ENCODE results near the gene ANO8. TPM values are rescaled to one million over a fixed set of nuclear protein-coding genes. Genes with fewer than 3 reads are reported as not detected.

ANO8 gene
- total and polyA plus RNA-seq, 2 of the 8 experiments (the other 6 are each of a cell fraction or from before 2014, with no cell fraction given) = 9.5 to 20.7 TPM

DNA sequence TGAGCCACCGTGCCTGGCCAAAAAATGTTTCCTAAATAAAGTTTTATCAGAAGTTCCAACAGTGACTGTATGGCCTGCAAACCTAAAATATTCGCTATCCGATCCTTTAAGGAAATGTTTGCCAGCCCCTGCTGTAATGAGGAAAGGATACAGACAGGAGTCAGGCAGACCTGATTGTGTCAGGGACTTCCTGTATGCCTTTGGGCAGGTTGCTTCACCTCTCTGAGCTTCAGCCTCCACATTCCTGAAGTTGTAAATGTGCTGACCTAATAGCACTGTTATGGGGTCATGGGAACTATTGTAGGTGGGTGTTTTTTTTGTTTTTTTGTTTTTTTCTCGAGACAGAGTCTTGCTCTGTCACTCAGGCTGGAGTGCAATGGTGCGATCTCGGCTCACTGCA lies 37.7 kb downstream of the ANO8 start:
- no peaks in the 10 kb centered on the region for H3K27me3 ChIP-seq (replicated peaks in 1 of 4; ENCODE audit: control insufficient read depth in 3 of 4, extremely low read depth in 1 of 4, insufficient read depth in 3 of 4, low read length in 3 of 4)
- peaks cover 1 to 15% of the 10 kb centered on the region in 2 experiments for H4K20me1 ChIP-seq (replicated peaks in 1 of 2; ENCODE audit: control insufficient read depth in 1 of 2, insufficient read depth in 2 of 2, low read length in 2 of 2)
- no peak for FAIRE-seq
- no peak overlapping the region for H2BK20ac ChIP-seq (ENCODE audit: low read length)
- DNase-seq (ENCODE audit: low read depth in 1 of 2, low spot score in 2 of 2) = no peak
- H2BK12ac ChIP-seq (ENCODE audit: low read depth, low read length) = no peak overlapping the region
- H3K36me3 ChIP-seq (ENCODE audit: control insufficient read depth in 2 of 4, insufficient read depth in 4 of 4, low read length in 3 of 4) = peaks cover 0 to 19% (median 8%) of the 10 kb centered on the region in 4 experiments; a peak in 5 of 8 replicates
- no peak overlapping the region for H2BK15ac ChIP-seq (ENCODE audit: low read length)
- no peak overlapping the region for H4K8ac ChIP-seq (ENCODE audit: extremely low read depth, insufficient read depth, low read length)
- no peak overlapping the region for H4K5ac ChIP-seq (ENCODE audit: insufficient read length, low read depth, low read length)
- H3K9me3 ChIP-seq (ENCODE audit: insufficient read depth in 2 of 2, low read depth in 1 of 2, low read length in 1 of 2) = peaks cover 0 to 3% of the 10 kb centered on the region in 2 experiments; a peak in 1 of 4 replicates
- WGBS, 2 experiments (ENCODE audit: extremely low coverage in 1 of 2, insufficient coverage in 1 of 2, insufficient read length in 1 of 2, insufficient replicate concordance in 2 of 2, low coverage in 1 of 2, low lambda C conversion rate in 2 of 2, missing lambda C conversion rate in 1 of 2) = 92% methylated on average over 6 of the region's 6 CpGs; no CpG with 5 or more reads in 1 of the 2 experiments
- H3K4me2 ChIP-seq (ENCODE audit: insufficient read depth in 1 of 2, low read depth in 2 of 2, low read length in 2 of 2) = no peak overlapping the region
- H3K18ac ChIP-seq (ENCODE audit: extremely low read depth, low read length) = no peak overlapping the region
- H3K27ac ChIP-seq (ENCODE audit: low read depth, low read length) = no peak overlapping the region
- no peak for TF ChIP-seq SIN3A (conservative IDR thresholded peaks at IDR 0.05 in 1 of 2, IDR thresholded peaks at IDR 0.05 in 1 of 2; ENCODE audit: low read depth in 1 of 2, low read length in 2 of 2)
- no peak for TF ChIP-seq JUND (IDR thresholded peaks at IDR 0.05; ENCODE audit: low read length)
- TF ChIP-seq FOSL1 (IDR thresholded peaks at IDR 0.05; ENCODE audit: insufficient read depth, low read depth, low read length) = no peak
- no peak for TF ChIP-seq SP2 (IDR thresholded peaks at IDR 0.05; ENCODE audit: low read length)
- no peak for TF ChIP-seq CBX8 (IDR thresholded peaks at IDR 0.05; ENCODE audit: borderline replicate concordance, low read depth, low read length)
- TF ChIP-seq, protein P1, sequence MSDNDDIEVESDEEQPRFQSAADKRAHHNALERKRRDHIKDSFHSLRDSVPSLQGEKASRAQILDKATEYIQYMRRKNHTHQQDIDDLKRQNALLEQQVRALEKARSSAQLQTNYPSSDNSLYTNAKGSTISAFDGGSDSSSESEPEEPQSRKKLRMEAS (IDR thresholded peaks at IDR 0.05) = no peak
- TF ChIP-seq CHD1 (IDR thresholded peaks at IDR 0.05; ENCODE audit: low read depth, low read length) = no peak
- TF ChIP-seq SUZ12 (IDR thresholded peaks at IDR 0.05; ENCODE audit: low read length) = no peak
- no peak for TF ChIP-seq BACH1 (IDR thresholded peaks at IDR 0.05; ENCODE audit: low read length)
- no peak overlapping the region for H3K9ac ChIP-seq (replicated peaks in 1 of 4; ENCODE audit: extremely low read depth in 1 of 4, low read depth in 3 of 4, low read length in 3 of 4)
- H2AFZ ChIP-seq (ENCODE audit: low read length) = no peak overlapping the region
- no peak overlapping the region for H3K4ac ChIP-seq (replicated peaks; ENCODE audit: insufficient read length, low read depth, low read length)
- H3K56ac ChIP-seq (replicated peaks; ENCODE audit: insufficient read length, low read depth, low read length) = no peak overlapping the region
- peaks cover 0 to 6% of the 10 kb centered on the region in 2 experiments; a peak in 1 of 4 replicates for H3K79me2 ChIP-seq (ENCODE audit: control insufficient read depth in 1 of 2, insufficient read depth in 2 of 2, low read length in 2 of 2)
- H3K23ac ChIP-seq (ENCODE audit: insufficient read length) = no peak overlapping the region
- no peak overlapping the region for H2BK120ac ChIP-seq (replicated peaks; ENCODE audit: low read depth, low read length)
- H4K91ac ChIP-seq (replicated peaks; ENCODE audit: insufficient read length, low read length) = no peak overlapping the region
- H3K4me3 ChIP-seq (ENCODE audit: extremely low read depth in 1 of 4, insufficient read depth in 2 of 4, low read depth in 3 of 4, low read length in 4 of 4) = no peak overlapping the region
- H3K14ac ChIP-seq (ENCODE audit: insufficient read length) = no peak overlapping the region
- POLR2A ChIA-PET (ENCODE audit: partially characterized antibody) = interaction anchor here (1.8 kb wide), 1 partner anchor 24 kb away, joined by 5 read pairs; no protein-coding TSS in a partner anchor
- H2BK5ac ChIP-seq (ENCODE audit: low read depth, low read length) = no peak overlapping the region
- peaks cover 5% of the 10 kb centered on the region; the same call in 1 of the 2 replicates for H3K23me2 ChIP-seq (ENCODE audit: low read depth, low read length)
- CTCF ChIA-PET (ENCODE audit: partially characterized antibody) = interaction anchor here (0.6 to 2.0 kb wide), 6 partner anchors 9 to 531 kb away, joined by 3 to 12 read pairs (median 4); partner anchors contain the start of genes DDA1 and MRPL34
- peaks cover 11% of the 10 kb centered on the region for H3K79me1 ChIP-seq (ENCODE audit: low read depth, low read length)
- H3K4me1 ChIP-seq (replicated peaks in 1 of 4; ENCODE audit: control insufficient read depth in 3 of 4, insufficient read depth in 4 of 4, low read length in 3 of 4) = peaks cover 1 to 6% (median 5%) of the 10 kb centered on the region in 4 experiments; a peak in 6 of 7 replicates
- H2AK5ac ChIP-seq (ENCODE audit: low read depth, low read length) = no peak overlapping the region

All from H1 (cell line).